Esophagus muscularis mucosa (tissue), 4 donors: ENCODE data around the gene CD109. TPM values are rescaled to one million over a fixed set of nuclear protein-coding genes. Genes with fewer than 3 reads are reported as not detected.
A peak's percentile ranks its signal among the peaks of the same experiment; 100 is the strongest.

Source experiments
- DNase-seq: peaks from one replicate; pipeline ENCODE4 v3.0.0-alpha.2; 2017; ENCODE audit errors: extremely low spot score
- H3K27ac ChIP-seq, 4 donors: fragments of 200-600 bp; sonication (generic); replicated peaks in 1 of 4; 1 replicate in 3 of 4; 2 replicates in 1 of 4; pipeline ENCODE4 v1.5.1; 2016 to 2019; ENCODE audit warnings: mild to moderate bottlenecking in 1 of 4
- H3K27me3 ChIP-seq, 4 donors: fragments of 200-600 bp; sonication (generic); one replicate each; pipeline versions ENCODE4 v1.5.1 to v1.6.0; 2016 to 2019
- H3K36me3 ChIP-seq, 4 donors: fragments of 200-600 bp; sonication (generic); one replicate each; pipeline ENCODE4 v1.5.1; 2016 to 2019
- H3K4me1 ChIP-seq, 4 donors: fragments of 200-600 bp; sonication (generic); one replicate each; pipeline ENCODE4 v1.5.1; 2016 to 2019
- H3K4me3 ChIP-seq, 4 donors: fragments of 200-600 bp; sonication (generic); 1 replicate in 2 of 4; 2 replicates in 2 of 4; pipeline ENCODE4 v1.5.1; 2016 to 2019; ENCODE audit warnings: mild to moderate bottlenecking in 4 of 4, moderate library complexity in 1 of 4
- H3K9me3 ChIP-seq, 4 donors: fragments of 200-600 bp; sonication (generic); 1 replicate in 3 of 4; 2 replicates in 1 of 4; pipeline ENCODE4 v1.5.1; 2016 to 2019
- EP300 ChIP-seq: sonication (generic); formaldehyde crosslinking; IDR thresholded peaks from one replicate; pipeline ENCODE4 v1.6.1; 2017; ENCODE audit warnings: antibody characterized with exemption
- POLR2A ChIP-seq: fragments of 450-650 bp; IDR thresholded peaks from one replicate; pipeline ENCODE4 v1.6.1; 2017; ENCODE audit warnings: antibody characterized with exemption, moderate library complexity, mild to moderate bottlenecking, low read depth
- POLR2AphosphoS5 ChIP-seq, 2 donors: sonication (generic); formaldehyde crosslinking; IDR thresholded peaks; one replicate each; pipeline ENCODE4 v1.6.1; 2017; ENCODE audit warnings: antibody characterized with exemption in 2 of 2
- WGBS: methylation state at CpG from one replicate; pipeline ENCODE4 v1.1.5; 2018; 5-methylcytosine and 5-hydroxymethylcytosine counted together
- intact Hi-C: fragments of 100-400 bp; cut with DNase I; formaldehyde crosslinking; loops from one replicate; pipeline ENCODE4 v1.15.1; 2023
- total RNA-seq, 4 donors: library from RNA; depleted of rRNA; stranded (reverse); fragments of >200 nt; gene quantifications; one replicate each; pipeline versions ENCODE4 v1.1.0 to v1.2.1, GENCODE V29; 2016
- TF ChIP-seq, protein P1 (sequence below), 3 experiments: fragments of 200-600 bp in 2 of 3; fragments of 450-650 bp in 1 of 3; sonication (generic) in 2 of 3; IDR thresholded peaks; one replicate each; pipeline ENCODE4 v1.5.1; 2017 to 2019; ENCODE audit warnings: antibody characterized with exemption in 3 of 3, mild to moderate bottlenecking in 2 of 3, moderate library complexity in 1 of 3

Gene CD109
- total RNA-seq, 4 donors from 2014 or later: 12.1 to 21.4 (median 15.8) TPM

GRCh38 chr6:73696966-73697655 lies 1.1 kb downstream of the CD109 start:
- no peak for DNase-seq
- Histone ChIP-seq H3K27me3 (no peaks in the 10 kb centered on the region), H3K27ac (peak overlapping the region in 1 of 4 donors; percentile 81), H3K9me3 (no peaks in the 10 kb centered on the region), H3K36me3 (no peaks in the 10 kb centered on the region), H3K4me1 (peaks cover 4 to 33% (median 28%) of the 10 kb centered on the region in 4 donors), H3K4me3 (peak overlapping the region; percentile 74 to 76 (median 74))
- TF ChIP-seq, protein P1, sequence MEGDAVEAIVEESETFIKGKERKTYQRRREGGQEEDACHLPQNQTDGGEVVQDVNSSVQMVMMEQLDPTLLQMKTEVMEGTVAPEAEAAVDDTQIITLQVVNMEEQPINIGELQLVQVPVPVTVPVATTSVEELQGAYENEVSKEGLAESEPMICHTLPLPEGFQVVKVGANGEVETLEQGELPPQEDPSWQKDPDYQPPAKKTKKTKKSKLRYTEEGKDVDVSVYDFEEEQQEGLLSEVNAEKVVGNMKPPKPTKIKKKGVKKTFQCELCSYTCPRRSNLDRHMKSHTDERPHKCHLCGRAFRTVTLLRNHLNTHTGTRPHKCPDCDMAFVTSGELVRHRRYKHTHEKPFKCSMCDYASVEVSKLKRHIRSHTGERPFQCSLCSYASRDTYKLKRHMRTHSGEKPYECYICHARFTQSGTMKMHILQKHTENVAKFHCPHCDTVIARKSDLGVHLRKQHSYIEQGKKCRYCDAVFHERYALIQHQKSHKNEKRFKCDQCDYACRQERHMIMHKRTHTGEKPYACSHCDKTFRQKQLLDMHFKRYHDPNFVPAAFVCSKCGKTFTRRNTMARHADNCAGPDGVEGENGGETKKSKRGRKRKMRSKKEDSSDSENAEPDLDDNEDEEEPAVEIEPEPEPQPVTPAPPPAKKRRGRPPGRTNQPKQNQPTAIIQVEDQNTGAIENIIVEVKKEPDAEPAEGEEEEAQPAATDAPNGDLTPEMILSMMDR (IDR thresholded peaks at IDR 0.05): no peak
- no peak for TF ChIP-seq EP300
- TF ChIP-seq POLR2AphosphoS5 (IDR thresholded peaks at IDR 0.05): no peak
- TF ChIP-seq POLR2A: no peak
- 65% methylated on average over 10 of the region's 10 CpGs for WGBS
- intact Hi-C loops: no loop called here

DNA sequence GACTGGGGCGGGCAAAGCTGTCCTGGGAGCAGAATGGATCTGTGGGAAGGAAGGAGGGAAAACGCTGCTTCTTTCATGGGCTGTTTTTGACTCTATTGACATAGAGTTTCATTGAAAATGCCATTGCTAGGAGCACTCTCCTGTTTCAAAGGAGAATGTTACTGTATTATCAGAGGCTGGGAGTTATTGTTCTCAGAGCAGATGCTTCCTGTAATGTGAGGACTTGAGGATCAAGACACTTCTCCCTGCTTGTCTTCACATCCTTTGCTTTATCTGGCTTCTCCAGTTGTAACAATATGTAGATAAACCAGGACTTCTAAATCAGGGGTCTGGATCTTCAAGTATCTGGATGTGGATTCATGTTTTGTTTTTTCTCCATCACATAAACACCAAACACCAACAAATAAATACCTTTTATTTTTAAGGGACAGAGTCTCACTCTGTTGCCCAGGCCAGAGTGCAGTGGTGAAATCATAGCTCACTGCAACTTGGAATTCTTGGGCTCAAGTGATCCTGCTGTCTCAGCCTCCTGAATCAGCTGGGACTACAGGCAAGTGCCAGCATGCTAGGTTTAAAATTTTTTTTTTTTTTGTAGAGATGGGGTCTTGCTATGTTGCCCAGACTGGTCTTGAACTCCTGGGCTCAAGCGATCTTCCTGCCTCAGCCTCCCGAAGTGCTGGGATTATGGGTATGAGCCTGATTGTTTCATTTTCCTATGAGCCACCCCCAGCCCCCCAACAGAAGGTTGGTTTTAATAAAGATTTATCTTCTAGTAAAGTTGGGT lies 3.9 kb downstream of the CD109 start:
- Histone ChIP-seq H3K27me3 (no peaks in the 10 kb centered on the region), H3K36me3 (peaks cover 0 to 7% (median 0%) of the 10 kb centered on the region in 4 donors), H3K9me3 (no peaks in the 10 kb centered on the region), H3K4me3 (no peak overlapping the region), H3K4me1 (peaks cover 20 to 47% (median 37%) of the 10 kb centered on the region in 4 donors), H3K27ac (no peak overlapping the region)
- intact Hi-C loops: no loop called here
- TF ChIP-seq, protein P1 (IDR thresholded peaks at IDR 0.05): no peak
- TF ChIP-seq EP300: no peak
- no peak for TF ChIP-seq POLR2A
- no peak for TF ChIP-seq POLR2AphosphoS5 (IDR thresholded peaks at IDR 0.05)
- DNase-seq: no peak
- 93% methylated on average over 4 of the region's 4 CpGs for WGBS

DNA sequence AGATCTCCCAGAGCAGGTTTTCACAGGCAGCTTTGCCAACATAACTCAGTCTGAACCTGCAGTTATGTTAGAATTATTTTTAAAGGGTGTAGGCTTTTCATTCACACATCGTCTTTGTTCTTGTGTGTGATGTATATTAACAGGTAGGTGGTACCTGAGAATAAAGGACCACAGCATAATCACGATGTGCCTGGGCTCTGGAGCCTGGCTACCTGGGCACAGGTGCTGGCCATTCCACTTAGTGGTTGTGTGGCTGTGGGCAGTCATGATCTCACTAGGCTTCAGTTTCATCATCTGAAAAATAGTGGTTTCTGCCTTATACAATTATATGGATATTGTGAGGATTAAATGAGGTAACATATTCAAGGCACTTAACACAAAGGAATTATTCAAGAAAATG lies 6.4 kb downstream of the CD109 start:
- peaks cover 0 to 7% (median 0%) of the 10 kb centered on the region in 4 donors for H3K36me3 ChIP-seq
- intact Hi-C loops: no loop called here
- no peak for DNase-seq
- H3K27ac ChIP-seq: no peak overlapping the region
- TF ChIP-seq, protein P1 (IDR thresholded peaks at IDR 0.05): no peak
- TF ChIP-seq POLR2AphosphoS5 (IDR thresholded peaks at IDR 0.05) (no peak), EP300 (no peak), POLR2A (no peak)
- no peak overlapping the region for H3K4me3 ChIP-seq
- H3K4me1 ChIP-seq: peaks cover 14 to 36% (median 23%) of the 10 kb centered on the region in 4 donors
- H3K9me3 ChIP-seq: no peaks in the 10 kb centered on the region
- WGBS: 76% methylated on average over 2 of the region's 2 CpGs
- no peaks in the 10 kb centered on the region for H3K27me3 ChIP-seq

DNA sequence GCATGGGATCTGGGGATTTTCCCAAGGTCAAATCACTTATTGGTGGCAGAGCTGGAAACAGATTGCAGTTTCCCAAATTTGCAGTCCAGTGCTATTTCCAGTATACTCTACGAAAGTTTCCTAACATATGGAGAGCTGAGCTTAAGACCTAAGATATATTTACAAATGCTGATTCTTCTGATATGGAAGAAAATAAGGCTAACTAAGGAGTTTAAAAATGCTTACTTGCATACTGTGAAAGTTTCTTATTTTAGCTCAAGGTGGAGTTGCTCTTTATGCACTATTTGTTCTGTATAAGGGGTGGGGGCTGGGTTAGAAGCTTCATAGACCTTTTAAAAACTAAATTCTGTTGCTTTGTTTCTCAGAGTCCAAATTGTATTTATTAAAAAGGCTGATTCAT lies 7.5 kb downstream of the CD109 start:
- Histone ChIP-seq H3K27me3 (no peaks in the 10 kb centered on the region), H3K4me3 (no peak overlapping the region), H3K4me1 (peaks cover 14 to 31% (median 22%) of the 10 kb centered on the region in 4 donors), H3K9me3 (no peaks in the 10 kb centered on the region), H3K27ac (peak overlapping the region; percentile 63 to 71 (median 67)), H3K36me3 (peaks cover 0 to 7% (median 0%) of the 10 kb centered on the region in 4 donors)
- WGBS: 80% methylated on average over 1 of the region's 1 CpG
- TF ChIP-seq EP300 (no peak), POLR2A (no peak), POLR2AphosphoS5 (IDR thresholded peaks at IDR 0.05) (no peak)
- TF ChIP-seq, protein P1 (IDR thresholded peaks at IDR 0.05): no peak
- intact Hi-C loops: no loop called here
- DNase-seq: no peak
